CD4-positive, alpha-beta T cell treated with Interleukin-4 for 4 hours (primary cell): ENCODE results near the gene PMIS2.

Experiments used
- DNase-seq: peaks from one replicate; pipeline ENCODE4 v3.0.0-alpha.2; 2020

PMIS2 gene

DNA sequence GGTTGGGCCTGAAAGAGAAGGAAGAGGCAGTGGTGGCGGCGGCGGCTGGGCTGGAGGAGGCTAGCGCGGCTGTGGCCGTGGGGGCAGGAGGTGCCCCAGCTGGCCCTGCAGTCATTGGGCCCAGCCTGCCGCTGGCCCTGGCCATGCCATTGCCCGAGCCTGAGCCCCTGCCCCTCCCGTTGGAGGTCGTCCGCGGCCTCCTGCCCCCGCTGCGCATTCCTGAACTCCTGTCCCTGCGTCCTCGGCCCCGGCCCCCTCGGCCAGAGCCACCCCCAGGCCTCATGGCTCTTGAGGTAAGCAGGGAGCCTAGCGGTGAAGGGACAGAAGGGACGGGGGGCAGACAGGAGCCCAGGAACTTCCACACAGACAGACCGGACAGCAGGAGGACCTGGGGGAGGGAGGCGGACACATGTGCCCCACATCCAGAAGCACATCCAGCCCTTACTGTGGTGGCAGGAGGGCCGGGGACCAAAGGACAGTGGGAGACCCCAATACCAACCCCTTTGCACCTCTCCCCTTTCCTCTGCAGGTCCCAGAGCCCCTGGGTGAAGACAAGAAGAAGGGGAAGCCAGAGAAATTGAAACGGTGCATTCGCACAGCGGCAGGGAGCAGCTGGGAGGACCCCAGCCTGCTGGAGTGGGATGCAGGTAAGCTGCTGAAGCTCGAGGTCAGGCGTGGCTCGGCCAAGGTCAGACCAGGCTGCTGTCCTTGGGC, 47.9 kb downstream of the PMIS2 start:
- no peak for DNase-seq

DNA sequence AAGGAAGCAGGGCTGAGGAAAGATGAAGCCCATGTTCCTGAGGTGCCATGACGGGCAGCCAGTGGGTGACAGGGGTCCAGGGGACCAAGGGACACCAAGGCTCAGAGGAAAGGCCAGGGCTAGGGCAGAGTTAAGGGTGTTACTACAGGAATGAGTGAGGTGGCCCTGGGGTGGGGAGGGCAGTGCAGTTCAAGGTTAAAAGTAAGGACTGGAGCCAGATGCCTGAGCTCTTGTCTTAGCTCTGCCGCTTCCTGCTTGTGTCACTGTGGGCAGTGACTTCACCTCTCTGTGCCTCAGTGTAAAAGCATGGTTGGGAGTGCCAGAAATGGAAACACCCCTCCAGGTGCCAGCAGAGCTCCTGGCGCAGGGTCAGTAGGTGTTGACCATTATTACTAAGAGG, 50.7 kb downstream of the PMIS2 start:
- no peak for DNase-seq
